COLO829 (cell line): ENCODE results near the gene TAF12.
"Not testable (repeated sequence)": the region's sequence is repeated elsewhere in the genome, so short reads cannot be mapped to it uniquely, and the experiment has no call there.

Experiments
- DNase-seq: peaks from one replicate; pipeline ENCODE4 v3.0.0; 2012; ENCODE audit warnings: low spot score

The TAF12 gene

GRCh38 chr1:28644494-28644893, 1.6 kb upstream of the TAF12 start:
- DNase-seq = no peak

GRCh38 chr1:28642056-28642846, 616 bp downstream of the TAF12 start:
- DNase-seq = peak; percentile 13

- no peak for DNase-seq
These were observed 2.1 kb downstream of the TAF12 start for GRCh38 chr1:28640766-28641165.

GRCh38 chr1:28632560-28632959, 10.3 kb downstream of the TAF12 start:
- no peak for DNase-seq

- no peak for DNase-seq
These were observed 11.2 kb downstream of the TAF12 start for GRCh38 chr1:28631713-28632112.

- no peak for DNase-seq
These were observed 29.7 kb downstream of the TAF12 start for GRCh38 chr1:28613175-28613574.

GRCh38 chr1:28606771-28607170, 36.1 kb downstream of the TAF12 start:
- DNase-seq = no peak

GRCh38 chr1:28604962-28605361, 37.9 kb downstream of the TAF12 start:
- no peak for DNase-seq

- DNase-seq = no peak
These were observed 38.5 kb downstream of the TAF12 start for GRCh38 chr1:28604411-28604810.

GRCh38 chr1:28602536-28603439, 40.1 kb downstream of the TAF12 start:
- DNase-seq = peak; percentile 66

- peak; percentile 53 for DNase-seq
These were observed 41.2 kb downstream of the TAF12 start for GRCh38 chr1:28601696-28602095.

- not testable (repeated sequence) for DNase-seq
These were observed 46.6 kb downstream of the TAF12 start for GRCh38 chr1:28596276-28596675.

GRCh38 chr1:28595412-28596191, 47.3 kb downstream of the TAF12 start:
- DNase-seq = no peak

GRCh38 chr1:28594686-28595411, 48.0 kb downstream of the TAF12 start:
- not testable (repeated sequence) for DNase-seq

- not testable (repeated sequence) for DNase-seq
These were observed 48.9 kb downstream of the TAF12 start for GRCh38 chr1:28593988-28594356.

- DNase-seq = no peak
These were observed 50.4 kb downstream of the TAF12 start for GRCh38 chr1:28592321-28593071.

- DNase-seq = no peak
These were observed 51.1 kb downstream of the TAF12 start, which contains the start of gene RAB42 for GRCh38 chr1:28591708-28592320. Gene RAB42, plus strand, starts transcription at chr1:28592265. Its CDS starts 247 bp downstream, at chr1:28592512.

GRCh38 chr1:28586585-28587391, 56.1 kb downstream of the TAF12 start:
- not testable (repeated sequence) for DNase-seq

GRCh38 chr1:28582248-28582615, 60.6 kb downstream of the TAF12 start:
- DNase-seq = no peak
